ELR (cell line): Measurements from ENCODE around the gene PDE11A.

Experiments
- DNase-seq: peaks from one replicate; pipeline ENCODE4 v3.0.0-alpha.2; 2015; ENCODE audit warnings: low read depth

The PDE11A gene

GRCh38 chr2:177692783-177693269 is 379.8 kb downstream of the PDE11A start:
- peak; percentile 49 for DNase-seq

- peak; percentile 33 for DNase-seq
These were observed 380.4 kb downstream of the PDE11A start for GRCh38 chr2:177692042-177692782.

GRCh38 chr2:177691177-177691576 is 381.4 kb downstream of the PDE11A start:
- DNase-seq, result no peak

GRCh38 chr2:177689623-177690022 is 383.0 kb downstream of the PDE11A start:
- no peak for DNase-seq

GRCh38 chr2:177688844-177689243 is 383.7 kb downstream of the PDE11A start:
- DNase-seq, result no peak

- no peak for DNase-seq
These were observed 388.9 kb downstream of the PDE11A start for GRCh38 chr2:177683661-177684069.

GRCh38 chr2:177682836-177683660 is 389.5 kb downstream of the PDE11A start:
- no peak for DNase-seq

- DNase-seq, result no peak
These were observed 390.6 kb downstream of the PDE11A start for GRCh38 chr2:177682006-177682405.

GRCh38 chr2:177680866-177681712 is 391.5 kb downstream of the PDE11A start:
- no peak for DNase-seq

GRCh38 chr2:177679611-177680605 is 392.7 kb downstream of the PDE11A start:
- no peak for DNase-seq

GRCh38 chr2:177678939-177679338 is 393.6 kb downstream of the PDE11A start:
- DNase-seq, result no peak

GRCh38 chr2:177676636-177677035 is 395.9 kb downstream of the PDE11A start:
- no peak for DNase-seq

- DNase-seq, result no peak
These were observed 396.8 kb downstream of the PDE11A start for GRCh38 chr2:177675825-177676224.

GRCh38 chr2:177675350-177675821 is 397.2 kb downstream of the PDE11A start:
- DNase-seq, result no peak

- DNase-seq, result peak; percentile 35
These were observed 398.7 kb downstream of the PDE11A start for GRCh38 chr2:177673602-177674595.

GRCh38 chr2:177671662-177672061 is 400.9 kb downstream of the PDE11A start:
- DNase-seq, result no peak

- no peak for DNase-seq
These were observed 401.6 kb downstream of the PDE11A start for GRCh38 chr2:177670791-177671535.

- DNase-seq, result no peak
These were observed 402.8 kb downstream of the PDE11A start for GRCh38 chr2:177669625-177670330.
